Stromal cell of bone marrow (primary cell): ENCODE results near the gene ITGA11.
A peak's percentile ranks its signal among the peaks of the same experiment; 100 is the strongest.

Experiments used
- DNase-seq: peaks from one replicate; pipeline ENCODE4 v3.0.0-alpha.2; 2012; ENCODE audit warnings: low read depth

ITGA11 gene

GRCh38 chr15:68389936-68390817 lies 41.8 kb downstream of the ITGA11 start:
- no peak for DNase-seq

- no peak for DNase-seq
These were observed 42.7 kb downstream of the ITGA11 start for GRCh38 chr15:68389041-68389930.

- DNase-seq, result no peak
These were observed 44.4 kb downstream of the ITGA11 start for GRCh38 chr15:68387381-68388143.

GRCh38 chr15:68386587-68387288 lies 45.2 kb downstream of the ITGA11 start:
- DNase-seq, result no peak

GRCh38 chr15:68385671-68386586 lies 46.0 kb downstream of the ITGA11 start:
- no peak for DNase-seq

- DNase-seq, result no peak
These were observed 46.8 kb downstream of the ITGA11 start for GRCh38 chr15:68385240-68385561.

GRCh38 chr15:68384451-68385239 lies 47.3 kb downstream of the ITGA11 start:
- peak; percentile 97 for DNase-seq

- DNase-seq, result no peak
These were observed 48.5 kb downstream of the ITGA11 start for GRCh38 chr15:68383161-68384074.

GRCh38 chr15:68382286-68383007 lies 49.5 kb downstream of the ITGA11 start:
- no peak for DNase-seq

GRCh38 chr15:68380456-68380855 lies 51.5 kb downstream of the ITGA11 start:
- no peak for DNase-seq

GRCh38 chr15:68379759-68380290 lies 52.1 kb downstream of the ITGA11 start:
- no peak for DNase-seq

GRCh38 chr15:68379058-68379758 lies 52.8 kb downstream of the ITGA11 start:
- DNase-seq, result no peak

- no peak for DNase-seq
These were observed 53.4 kb downstream of the ITGA11 start for GRCh38 chr15:68378595-68378994.

GRCh38 chr15:68377766-68378165 lies 54.2 kb downstream of the ITGA11 start:
- no peak for DNase-seq

GRCh38 chr15:68376447-68377060 lies 55.4 kb downstream of the ITGA11 start:
- no peak for DNase-seq

GRCh38 chr15:68375716-68376220 lies 56.2 kb downstream of the ITGA11 start:
- DNase-seq, result no peak
